H1 (cell line): ENCODE measurements around the gene C6orf136.

Experiments
- BACH1 ChIP-seq: IDR thresholded peaks from 2 replicates; pipeline ENCODE4 v1.6.1; 2012; ENCODE audit warnings: low read length, improper control_type of control experiment
- CTCF ChIP-seq, 3 experiments: IDR thresholded peaks; 1 replicate in 2 of 3; 2 replicates in 1 of 3; pipeline versions ENCODE4 v1.5.1 to v1.6.1; 2011; ENCODE audit warnings: low read length in 3 of 3, mild to moderate bottlenecking in 3 of 3, inconsistent platforms in 2 of 3, low read depth in 1 of 3, moderate library complexity in 1 of 3; ENCODE audit not compliant: insufficient read depth in 1 of 3; ENCODE audit errors: control extremely low read depth in 1 of 3
- EP300 ChIP-seq, 2 experiments: IDR thresholded peaks; 1 replicate in 1 of 2; 2 replicates in 1 of 2; pipeline ENCODE4 v1.6.1; 2011 to 2012; ENCODE audit warnings: low read depth in 2 of 2, low read length in 2 of 2, mild to moderate bottlenecking in 2 of 2, borderline replicate concordance in 1 of 2, inconsistent platforms in 1 of 2, moderate library complexity in 1 of 2
- GABPA ChIP-seq: IDR thresholded peaks from 2 replicates; pipeline ENCODE4 v1.6.1; 2011; ENCODE audit warnings: mild to moderate bottlenecking, low read length, moderate library complexity, borderline replicate concordance; ENCODE audit not compliant: insufficient read depth
- GTF2F1 ChIP-seq: IDR thresholded peaks from 2 replicates; pipeline ENCODE4 v1.6.1; 2012; ENCODE audit warnings: low read depth, low read length, improper control_type of control experiment, borderline replicate concordance
- JUND ChIP-seq: IDR thresholded peaks from 2 replicates; pipeline ENCODE4 v1.6.1; 2011; ENCODE audit warnings: mild to moderate bottlenecking, improper control_type of control experiment, low read length
- POU5F1 ChIP-seq: IDR thresholded peaks from 2 replicates; pipeline ENCODE4 v1.6.1; 2011; ENCODE audit warnings: low read depth, mild to moderate bottlenecking, low read length, moderate library complexity
- RAD21 ChIP-seq, 2 experiments: IDR thresholded peaks in 1 of 2; conservative IDR thresholded peaks in 1 of 2; 2 replicates each; pipeline ENCODE4 v1.6.1; 2011; ENCODE audit warnings: low read depth in 2 of 2, low read length in 2 of 2, improper control_type of control experiment in 1 of 2, inconsistent platforms in 1 of 2, mild to moderate bottlenecking in 1 of 2, moderate library complexity in 1 of 2
- RBBP5 ChIP-seq: IDR thresholded peaks from 2 replicates; pipeline ENCODE4 v1.7.1; 2012; ENCODE audit warnings: low read depth, mild to moderate bottlenecking, inconsistent platforms, low read length, moderate library complexity, borderline replicate concordance
- SIX5 ChIP-seq: IDR thresholded peaks from 2 replicates; pipeline ENCODE4 v1.6.1; 2011; ENCODE audit warnings: mild to moderate bottlenecking, low read depth, low read length
- SP1 ChIP-seq: IDR thresholded peaks from 2 replicates; pipeline ENCODE4 v1.6.1; 2011; ENCODE audit warnings: low read depth, low read length

GRCh38 chr6:30700340-30700739 lies 53.4 kb downstream of the C6orf136 start:
- no peak for TF ChIP-seq JUND
- no peak for TF ChIP-seq SIX5
- no peak for TF ChIP-seq RAD21 (IDR thresholded peaks at IDR 0.05 in 1 of 2, conservative IDR thresholded peaks at IDR 0.05 in 1 of 2; ENCODE audit: low read depth in 2 of 2, low read length in 2 of 2)
- TF ChIP-seq POU5F1, result no peak
- TF ChIP-seq EP300 (IDR thresholded peaks at IDR 0.05; ENCODE audit: borderline replicate concordance in 1 of 2, low read depth in 2 of 2, low read length in 2 of 2), result no peak
- no peak for TF ChIP-seq RBBP5
- no peak for TF ChIP-seq GTF2F1
- TF ChIP-seq SP1, result no peak
- TF ChIP-seq CTCF (IDR thresholded peaks at IDR 0.05; ENCODE audit: control extremely low read depth in 1 of 3, insufficient read depth in 1 of 3, low read depth in 1 of 3, low read length in 3 of 3), result no peak
- TF ChIP-seq BACH1, result no peak
- TF ChIP-seq GABPA, result no peak
